ENCODE data around the gene DPP10.
"Not testable (repeated sequence)": the region's sequence is repeated elsewhere in the genome, so short reads cannot be mapped to it uniquely, and the experiment has no call there.

The DPP10 gene

GRCh38 chr2:114442510-114442909 is at the start of gene DPP10:
DPP10 (plus strand) TSS chr2:114442641.
- DNase-seq (ENCODE audit: low read depth, low spot score): no peak

- no peak for DNase-seq (ENCODE audit: low read depth, low spot score)
Measured at GRCh38 chr2:114400890-114401289, 41.6 kb upstream of the DPP10 start.

- no peak for DNase-seq (ENCODE audit: low read depth, low spot score)
Measured at GRCh38 chr2:114405247-114406116, 37.0 kb upstream of the DPP10 start.

GRCh38 chr2:114406347-114406746 is 36.1 kb upstream of the DPP10 start:
- no peak for DNase-seq (ENCODE audit: low read depth, low spot score)

- not testable (repeated sequence) for DNase-seq (ENCODE audit: low read depth, low spot score)
Measured at GRCh38 chr2:114407353-114407752, 35.1 kb upstream of the DPP10 start.

GRCh38 chr2:114421781-114422180 is 20.7 kb upstream of the DPP10 start:
- no peak for DNase-seq (ENCODE audit: low read depth, low spot score)

DNA sequence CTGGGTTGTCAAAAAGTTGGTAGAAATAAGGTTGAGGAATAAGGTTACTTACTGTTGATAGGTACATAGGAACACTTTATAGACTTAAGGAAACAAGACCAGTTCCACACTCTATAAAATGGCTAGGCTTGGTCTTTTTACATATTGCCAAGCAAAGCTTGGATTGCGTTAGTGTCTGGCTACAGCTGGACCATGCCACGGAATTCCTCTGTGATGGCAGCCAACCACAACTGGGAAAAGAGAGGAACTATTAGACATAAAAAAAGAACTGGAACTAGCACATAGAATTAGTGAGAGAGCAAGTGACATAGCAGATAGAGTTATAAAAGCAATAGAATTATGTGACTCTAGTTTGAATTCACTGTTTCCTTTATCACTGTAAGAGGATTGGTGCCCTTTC is 17.7 kb upstream of the DPP10 start:
- DNase-seq (ENCODE audit: low read depth, low spot score): no peak

DNA sequence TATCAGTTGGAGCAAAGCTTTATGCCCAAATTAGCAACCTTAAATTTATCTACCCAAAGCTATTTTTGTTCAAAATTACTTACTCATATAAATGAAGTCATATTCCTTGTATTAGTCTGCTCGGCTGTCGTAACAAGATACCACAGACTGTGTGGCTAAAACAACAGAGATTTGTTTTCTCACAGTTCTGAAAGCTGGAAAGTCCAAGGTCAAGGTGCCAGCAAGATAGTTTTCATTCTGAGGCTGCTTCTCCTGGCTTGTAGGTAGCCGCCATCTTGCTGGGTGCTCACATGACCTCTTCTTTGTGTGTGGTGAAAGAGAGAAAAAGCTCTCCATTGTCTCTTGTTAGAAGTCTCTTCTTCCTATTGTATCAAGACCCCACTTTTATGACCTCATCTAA is 15.7 kb upstream of the DPP10 start:
- DNase-seq (ENCODE audit: low read depth, low spot score): no peak

DNA sequence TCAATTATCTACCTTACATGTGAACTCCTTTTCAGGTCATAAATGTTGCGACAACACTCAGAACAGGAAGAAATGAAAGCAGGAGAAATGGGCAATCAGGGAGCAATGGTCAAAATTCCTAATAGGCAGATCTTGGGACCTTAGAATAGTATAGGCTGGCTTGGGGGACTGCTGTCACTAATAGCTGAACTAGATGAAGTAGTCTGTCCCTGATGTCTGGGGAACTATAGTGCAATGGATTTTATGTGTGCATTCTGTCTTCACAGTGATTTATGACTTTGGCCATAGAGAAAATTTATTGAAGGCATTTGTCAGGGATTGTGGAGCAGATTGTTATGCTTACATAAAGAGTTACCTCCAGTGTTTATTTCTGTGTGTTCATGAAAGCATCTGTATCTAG is 6.1 kb upstream of the DPP10 start:
- DNase-seq (ENCODE audit: low read depth, low spot score): no peak

- no peak for DNase-seq (ENCODE audit: low read depth, low spot score)
Measured at GRCh38 chr2:114446571-114446970, 4.1 kb downstream of the DPP10 start.

GRCh38 chr2:114450639-114451038 is 8.2 kb downstream of the DPP10 start:
- no peak for DNase-seq (ENCODE audit: low read depth, low spot score)

GRCh38 chr2:114456566-114456965 is 14.1 kb downstream of the DPP10 start:
- no peak for DNase-seq (ENCODE audit: low read depth, low spot score)

DNA sequence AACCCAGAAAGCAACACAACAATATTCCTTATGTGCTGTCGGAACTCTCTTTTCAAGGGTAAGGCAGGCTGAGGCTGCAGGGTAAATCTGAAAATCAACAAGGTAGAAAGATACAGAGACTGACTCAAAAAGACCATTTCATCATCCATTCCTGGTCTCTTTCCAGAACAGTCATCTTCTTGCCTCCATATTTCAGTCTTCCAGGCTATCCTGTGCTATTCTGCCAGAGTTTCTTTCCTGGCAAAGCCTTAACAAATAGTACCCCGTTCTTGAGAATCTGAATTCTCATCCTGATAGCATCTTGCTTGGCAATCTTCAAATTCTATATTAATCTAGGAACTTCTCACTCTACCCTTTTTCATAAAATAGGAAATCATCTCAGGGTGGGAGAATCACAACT is 15.5 kb downstream of the DPP10 start:
- DNase-seq (ENCODE audit: low read depth, low spot score): no peak

GRCh38 chr2:114461116-114461515 is 18.7 kb downstream of the DPP10 start:
- DNase-seq (ENCODE audit: low read depth, low spot score): no peak

DNA sequence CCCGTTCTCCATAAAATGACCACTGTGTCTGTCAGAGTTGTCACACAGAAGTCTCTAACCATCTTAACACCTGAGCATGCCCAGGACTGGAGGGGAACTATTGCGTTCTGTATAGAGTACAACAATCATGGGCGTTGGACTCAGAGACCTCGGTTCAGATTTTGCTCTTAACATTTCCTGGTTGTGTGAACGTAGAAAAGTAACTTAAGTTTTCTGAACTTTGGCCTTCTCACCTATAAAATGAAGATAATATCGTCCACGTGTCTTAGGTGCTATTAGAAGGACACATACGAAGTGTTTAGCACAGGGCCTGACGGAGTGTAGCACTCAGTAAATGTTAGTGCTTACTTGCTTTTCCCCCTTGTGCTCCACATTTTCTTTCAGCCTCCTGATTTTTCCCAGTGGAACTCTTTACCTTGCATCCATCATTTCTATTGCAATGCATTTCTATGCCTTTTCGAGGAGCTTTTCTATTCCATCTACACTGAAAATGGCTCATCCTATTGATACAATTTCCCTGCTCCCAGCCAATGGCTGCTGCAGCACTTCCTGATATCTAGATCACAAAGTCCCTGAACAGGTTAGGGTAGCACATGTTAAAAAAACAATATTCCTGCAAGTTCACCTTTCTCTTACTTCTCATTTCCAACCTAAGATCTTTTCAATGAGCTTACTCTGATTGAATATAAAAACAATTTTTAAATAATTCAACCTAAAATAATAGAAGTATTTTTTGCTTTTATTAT is 22.7 kb downstream of the DPP10 start:
- DNase-seq (ENCODE audit: low read depth, low spot score): no peak

DNA sequence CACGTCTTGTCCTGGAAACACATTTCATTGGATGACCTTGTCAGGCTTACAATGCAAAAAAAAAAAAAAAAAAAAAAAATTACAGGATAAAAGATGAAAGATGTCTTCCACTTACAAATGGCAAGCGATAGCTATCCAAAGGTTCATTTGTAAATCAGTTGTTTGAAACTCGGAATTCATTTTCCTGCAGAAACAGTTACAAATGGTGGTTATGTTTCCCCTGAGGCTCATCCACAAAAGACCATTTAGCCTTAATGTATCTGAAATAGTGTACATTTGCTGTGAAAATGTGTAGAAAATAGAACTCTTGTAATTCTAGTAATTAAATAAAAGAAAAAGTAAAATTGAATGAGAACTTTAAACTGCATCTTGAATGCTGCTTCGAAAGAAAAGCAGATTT is 25.9 kb downstream of the DPP10 start:
- no peak for DNase-seq (ENCODE audit: low read depth, low spot score)

GRCh38 chr2:114472246-114472645 is 29.8 kb downstream of the DPP10 start:
- DNase-seq (ENCODE audit: low read depth, low spot score): no peak

DNA sequence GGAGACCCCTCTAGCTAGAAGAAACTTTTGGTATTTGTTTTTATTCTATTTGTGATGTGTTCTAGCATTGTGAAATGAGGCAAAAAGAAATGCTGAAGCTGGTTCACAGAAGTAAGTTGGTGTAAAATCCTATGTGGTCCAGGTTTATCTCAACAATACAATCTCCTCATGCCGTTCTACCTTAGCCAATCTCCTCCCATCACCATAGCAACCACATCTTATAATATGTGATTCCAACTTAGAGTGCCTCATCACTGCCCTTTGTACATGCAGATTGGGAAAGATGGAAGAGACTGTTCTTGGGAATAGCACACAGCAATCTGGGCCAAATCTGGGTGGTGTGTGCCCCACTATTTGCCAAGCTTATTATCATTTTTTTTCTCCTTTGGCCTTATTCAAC is 30.3 kb downstream of the DPP10 start:
- DNase-seq (ENCODE audit: low read depth, low spot score): no peak

- no peak for DNase-seq (ENCODE audit: low read depth, low spot score)
Measured at GRCh38 chr2:114488841-114489530, 46.5 kb downstream of the DPP10 start.

DNA sequence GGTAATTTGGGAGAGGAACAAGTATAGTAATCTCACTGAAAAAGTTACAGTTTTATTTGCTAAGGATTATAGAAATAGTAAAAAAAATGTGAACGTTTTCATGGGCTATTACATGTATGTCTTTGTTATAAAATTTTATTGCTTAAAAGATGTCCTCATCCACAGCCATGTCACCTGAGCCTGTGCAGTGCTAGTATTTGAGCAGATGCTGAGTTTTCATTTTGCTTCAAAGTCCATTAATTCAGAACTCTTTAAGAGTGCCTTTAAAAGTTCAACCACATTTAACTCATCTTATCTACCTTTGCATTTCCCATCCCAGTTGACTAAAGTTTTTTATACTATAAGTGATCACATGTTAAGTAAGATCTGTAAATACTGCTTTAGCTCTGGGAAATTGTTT is 52.6 kb downstream of the DPP10 start:
- no peak for DNase-seq (ENCODE audit: low read depth, low spot score)

DNA sequence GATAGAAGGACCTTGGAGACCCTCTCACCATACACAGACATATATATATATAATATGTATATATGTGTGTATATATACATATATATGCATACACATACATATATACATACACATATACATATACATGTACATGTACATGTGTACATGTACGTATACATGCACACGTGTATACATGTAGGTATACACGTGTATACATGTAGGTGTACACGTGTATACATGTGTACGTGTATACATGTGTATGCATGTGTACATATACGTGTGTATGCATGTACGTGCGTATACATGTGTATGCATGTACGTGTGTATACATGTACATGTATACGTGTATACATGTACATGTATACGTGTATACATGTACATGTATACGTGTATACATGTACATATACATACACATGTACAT is 54.5 kb downstream of the DPP10 start:
- DNase-seq (ENCODE audit: low read depth, low spot score): no peak

GRCh38 chr2:114499101-114499500 is 56.7 kb downstream of the DPP10 start:
- no peak for DNase-seq (ENCODE audit: low read depth, low spot score)
